SU-DHL-6 (cell line): ENCODE results near the gene CASP9.

Experiments
- CTCF ChIP-seq: fragments of 200-600 bp; sonication (generic); IDR thresholded peaks from one replicate; pipeline ENCODE4 v1.5.1; 2017; ENCODE audit warnings: antibody characterized with exemption, mild to moderate bottlenecking, low read length, moderate library complexity; ENCODE audit not compliant: insufficient read depth, poor library complexity, severe bottlenecking
- EZH2phosphoT487 ChIP-seq: fragments of 200-600 bp; sonication (generic), shearing (Covaris generic); conservative IDR thresholded peaks from 2 replicates; pipeline ENCODE4 v1.6.1; 2018; ENCODE audit warnings: mild to moderate bottlenecking, antibody characterized with exemption, low read length, moderate library complexity, mixed read lengths

GRCh38 chr1:15513192-15513591 is 10.8 kb downstream of the CASP9 start:
- TF ChIP-seq CTCF (no peak), EZH2phosphoT487 (no peak)
